Measurements from ENCODE around the gene AKIP1. TPM values are rescaled to one million over a fixed set of nuclear protein-coding genes. Genes with fewer than 3 reads are reported as not detected.
"Not testable (repeated sequence)": the region's sequence is repeated elsewhere in the genome, so short reads cannot be mapped to it uniquely, and the experiment has no call there.

The AKIP1 gene, protein sequence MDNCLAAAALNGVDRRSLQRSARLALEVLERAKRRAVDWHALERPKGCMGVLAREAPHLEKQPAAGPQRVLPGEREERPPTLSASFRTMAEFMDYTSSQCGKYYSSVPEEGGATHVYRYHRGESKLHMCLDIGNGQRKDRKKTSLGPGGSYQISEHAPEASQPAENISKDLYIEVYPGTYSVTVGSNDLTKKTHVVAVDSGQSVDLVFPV
- total RNA-seq = 15.9 TPM

DNA sequence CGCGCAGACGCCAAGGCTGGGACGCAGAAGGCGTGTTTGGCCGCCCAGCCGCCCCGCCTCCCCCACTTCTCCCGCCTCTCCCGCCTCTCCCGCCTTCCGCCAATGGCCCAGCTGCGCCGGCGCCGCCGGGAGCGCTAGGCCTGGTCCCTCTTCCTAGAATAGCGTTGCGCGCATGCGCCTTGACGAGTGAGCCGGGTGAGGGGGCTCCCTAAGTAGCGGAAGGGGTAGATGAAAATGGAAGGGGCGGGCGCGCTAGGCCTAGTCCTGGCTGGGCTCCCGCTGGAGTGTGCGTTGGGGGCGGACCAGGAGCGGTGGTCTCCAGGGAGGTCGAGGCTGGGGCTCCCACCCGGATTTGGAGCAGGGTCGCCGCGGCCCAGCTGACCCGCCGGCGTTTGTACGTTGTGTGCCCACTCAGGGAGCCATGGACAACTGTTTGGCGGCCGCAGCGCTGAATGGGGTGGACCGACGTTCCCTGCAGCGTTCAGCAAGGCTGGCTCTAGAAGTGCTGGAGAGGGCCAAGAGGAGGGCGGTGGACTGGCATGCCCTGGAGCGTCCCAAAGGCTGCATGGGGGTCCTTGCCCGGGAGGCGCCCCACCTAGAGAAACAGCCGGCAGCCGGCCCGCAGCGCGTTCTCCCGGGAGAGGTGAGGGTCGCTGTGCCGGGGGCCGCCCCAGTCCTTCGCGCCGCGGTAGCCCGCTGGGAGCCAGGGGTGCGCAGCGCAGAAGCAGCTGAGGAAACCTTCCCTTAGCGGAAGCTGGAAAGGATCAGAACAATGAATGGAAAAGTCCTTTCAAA is at the start of gene AKIP1:
TSS of gene AKIP1 (plus strand) at position 161 of the 795 bp plus-strand sequence. CDS start at position 422, 261 bp downstream.
- DNase-seq (ENCODE audit: low read depth in 2 of 3, low spot score in 2 of 3) = peak; percentile 41 to 97 (median 97)

DNA sequence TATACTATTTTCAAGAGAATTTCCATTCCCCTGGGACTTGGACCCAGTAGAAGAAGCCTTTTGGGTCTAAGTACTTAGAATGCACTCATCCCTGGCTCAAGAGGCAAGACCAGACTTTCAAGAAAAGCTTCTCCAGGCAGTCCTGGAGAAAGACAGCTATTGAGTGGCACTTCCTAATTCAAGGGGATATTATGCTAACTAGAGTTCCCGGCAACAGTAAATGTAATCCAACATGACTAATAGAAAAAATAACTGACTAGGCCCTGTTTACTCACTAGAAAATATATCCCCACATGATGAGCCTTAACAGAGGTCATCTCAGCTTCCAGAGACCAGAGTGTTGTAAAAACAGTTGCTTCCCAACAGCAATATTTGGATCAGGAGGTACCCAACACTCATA is 47.2 kb upstream of the AKIP1 start:
- DNase-seq (ENCODE audit: low read depth in 2 of 3, low spot score in 2 of 3) = no peak

DNA sequence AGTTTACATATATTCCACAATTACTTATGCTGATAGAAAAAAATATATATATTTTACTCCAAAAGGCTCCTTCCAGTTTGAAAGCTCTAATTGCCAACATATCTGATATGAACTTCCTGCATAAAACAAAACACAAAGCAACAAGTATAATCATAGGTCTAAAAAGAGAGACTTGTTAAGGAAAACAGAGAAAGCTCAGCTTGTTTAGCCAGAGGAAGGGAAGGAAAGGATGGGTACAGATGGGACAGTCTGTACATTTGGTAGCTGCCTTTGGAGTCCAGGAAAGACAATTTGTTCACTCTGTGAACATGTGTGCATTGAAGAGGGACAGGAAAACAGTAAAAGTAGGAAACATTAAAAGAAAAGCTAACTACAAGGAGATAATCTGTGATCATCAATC is 45.7 kb upstream of the AKIP1 start:
- no peak for DNase-seq (ENCODE audit: low read depth in 2 of 3, low spot score in 2 of 3)

DNA sequence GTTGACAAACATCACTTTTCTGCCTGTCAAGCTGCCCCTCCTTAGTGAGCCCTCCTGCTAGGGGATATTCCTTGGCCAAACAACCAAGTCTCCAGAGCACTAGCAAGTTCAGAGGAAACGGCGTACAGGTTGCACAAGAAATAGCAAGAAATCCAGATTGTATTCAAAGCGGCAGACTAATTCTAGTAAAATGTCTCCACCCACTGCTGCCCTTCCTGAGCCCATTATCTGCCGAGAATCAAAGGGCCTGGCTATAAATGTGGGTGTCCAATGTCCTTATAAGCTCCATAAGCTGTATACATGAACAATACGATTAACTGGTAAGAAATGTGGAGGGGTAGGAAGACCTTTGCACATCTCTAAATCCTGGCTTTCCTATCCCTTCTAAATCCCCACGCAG is 44.0 kb upstream of the AKIP1 start:
- DNase-seq (ENCODE audit: low read depth in 2 of 3, low spot score in 2 of 3) = no peak

DNA sequence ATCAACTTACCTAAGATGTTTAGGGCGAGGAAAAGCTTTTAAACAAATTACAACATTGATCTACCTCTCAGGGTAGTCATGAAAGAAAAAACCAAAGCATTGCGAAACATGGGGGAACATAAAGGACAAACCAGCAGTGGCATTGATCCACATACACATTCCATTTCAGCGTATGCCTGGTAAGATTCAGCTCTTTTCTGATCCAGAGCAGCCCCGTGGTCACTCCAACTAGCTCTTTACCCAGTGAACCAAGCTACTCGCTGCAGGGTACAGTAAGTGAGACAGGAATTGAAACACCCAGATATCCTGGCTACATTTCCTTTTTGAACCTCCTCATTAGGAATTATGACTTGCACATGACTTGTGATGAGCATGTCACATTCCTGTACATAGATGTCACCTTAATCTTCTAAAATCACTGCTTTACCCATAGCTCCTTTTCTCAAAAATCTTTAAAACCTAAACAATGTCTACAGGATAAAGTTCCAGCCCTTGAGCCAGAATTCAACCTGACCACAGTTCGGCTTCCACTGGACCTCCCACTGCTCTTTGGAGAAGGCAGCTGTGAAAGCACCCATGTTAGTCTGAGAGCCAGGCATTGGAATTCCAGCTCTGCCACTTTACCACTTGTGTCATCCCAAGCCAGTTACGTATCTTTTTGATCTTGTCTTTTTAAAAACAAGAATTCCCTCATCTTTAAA is 42.9 kb upstream of the AKIP1 start:
- no peak for DNase-seq (ENCODE audit: low read depth in 2 of 3, low spot score in 2 of 3)

DNA sequence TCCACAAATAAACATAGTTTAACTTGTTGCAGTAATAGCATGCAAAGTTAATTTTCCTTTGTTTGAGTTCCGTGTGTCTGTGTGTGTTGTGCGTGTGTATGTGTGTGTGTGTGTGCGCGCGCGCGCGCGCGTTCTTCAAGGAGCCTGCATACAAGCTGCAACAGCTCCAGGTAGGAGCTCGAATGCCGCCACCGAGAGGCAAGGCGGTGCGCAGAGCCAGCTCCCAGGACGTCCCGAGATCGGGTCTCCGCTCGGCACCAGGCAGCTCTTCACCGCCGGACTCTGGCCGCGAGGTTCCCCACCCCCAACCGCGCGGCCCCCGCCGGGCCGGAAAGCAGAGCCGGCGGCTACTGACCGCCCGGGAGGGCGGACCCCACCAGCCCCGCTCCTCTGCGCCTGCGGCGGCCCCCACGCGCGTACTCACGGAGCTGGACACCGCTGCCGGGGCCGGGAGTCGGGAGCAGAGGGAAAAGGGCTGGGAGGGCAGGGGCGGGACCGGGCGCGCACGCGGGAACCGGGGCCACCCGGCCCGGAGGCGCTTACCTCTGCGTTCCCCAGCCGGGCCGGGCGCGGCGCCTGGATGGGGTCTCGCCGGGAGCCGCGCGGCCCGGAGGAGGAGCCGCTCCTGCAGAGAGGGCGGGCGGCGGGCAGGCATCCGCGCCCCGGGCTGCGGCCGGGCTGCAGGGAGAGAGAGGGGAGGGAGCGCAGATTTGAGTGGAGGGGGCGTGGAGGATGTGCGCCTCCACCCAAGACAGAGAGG is 40.4 kb upstream of the AKIP1 start:
- DNase-seq (ENCODE audit: low read depth in 2 of 3, low spot score in 2 of 3) = peak in 2 of 3 donors; percentile 35 to 51

DNA sequence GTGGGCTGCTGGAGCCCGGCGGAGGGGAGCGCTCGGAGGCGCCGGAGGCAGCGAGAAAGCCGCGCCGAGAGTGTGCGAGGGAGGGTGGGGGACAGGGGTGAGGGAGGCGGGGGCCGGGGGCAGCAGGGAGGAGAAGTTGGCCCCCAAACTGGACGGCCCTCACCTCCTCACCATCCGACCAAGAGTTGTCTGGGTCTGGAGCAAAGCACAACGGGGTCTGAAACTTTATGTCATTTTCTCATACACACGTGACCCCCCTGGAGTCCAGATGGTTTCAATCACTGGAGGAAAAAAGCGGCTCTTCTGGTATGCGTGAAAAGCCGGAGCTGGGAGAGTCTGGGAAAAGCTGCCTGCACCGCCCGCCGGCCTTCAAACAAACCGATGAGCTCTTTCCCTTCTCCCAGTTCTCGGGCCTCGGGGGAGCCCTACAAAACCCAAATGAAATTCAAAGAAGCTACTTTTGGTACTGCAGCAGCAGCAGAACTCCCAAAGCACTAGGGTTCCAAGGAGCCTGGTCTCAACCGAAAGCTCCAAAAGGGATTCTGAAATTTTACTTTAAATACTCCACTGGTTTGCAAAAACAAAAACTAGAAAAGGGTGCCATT is 39.7 kb upstream of the AKIP1 start:
- peak in 1 of 3 donors; percentile 14 for DNase-seq (ENCODE audit: low read depth in 2 of 3, low spot score in 2 of 3)

DNA sequence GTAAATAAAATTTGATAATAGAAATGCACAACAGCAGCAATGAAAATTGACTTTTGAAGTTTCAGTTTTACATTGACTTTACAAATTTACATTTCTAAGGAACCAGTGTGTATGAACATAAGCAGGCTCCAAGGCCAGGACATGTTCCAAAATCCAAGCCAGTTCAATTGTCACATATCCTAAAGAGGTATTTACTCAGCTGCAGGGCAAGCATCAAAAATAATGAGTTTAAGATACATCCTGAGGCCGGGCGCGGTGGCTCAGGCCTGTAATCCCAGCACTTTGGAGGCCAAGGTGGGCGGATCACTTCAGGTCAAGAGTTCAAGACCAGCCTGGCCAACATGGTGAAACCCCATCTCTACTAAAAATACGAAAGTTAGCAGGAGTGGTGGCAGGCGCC is 39.0 kb upstream of the AKIP1 start:
- no peak for DNase-seq (ENCODE audit: low read depth in 2 of 3, low spot score in 2 of 3)

DNA sequence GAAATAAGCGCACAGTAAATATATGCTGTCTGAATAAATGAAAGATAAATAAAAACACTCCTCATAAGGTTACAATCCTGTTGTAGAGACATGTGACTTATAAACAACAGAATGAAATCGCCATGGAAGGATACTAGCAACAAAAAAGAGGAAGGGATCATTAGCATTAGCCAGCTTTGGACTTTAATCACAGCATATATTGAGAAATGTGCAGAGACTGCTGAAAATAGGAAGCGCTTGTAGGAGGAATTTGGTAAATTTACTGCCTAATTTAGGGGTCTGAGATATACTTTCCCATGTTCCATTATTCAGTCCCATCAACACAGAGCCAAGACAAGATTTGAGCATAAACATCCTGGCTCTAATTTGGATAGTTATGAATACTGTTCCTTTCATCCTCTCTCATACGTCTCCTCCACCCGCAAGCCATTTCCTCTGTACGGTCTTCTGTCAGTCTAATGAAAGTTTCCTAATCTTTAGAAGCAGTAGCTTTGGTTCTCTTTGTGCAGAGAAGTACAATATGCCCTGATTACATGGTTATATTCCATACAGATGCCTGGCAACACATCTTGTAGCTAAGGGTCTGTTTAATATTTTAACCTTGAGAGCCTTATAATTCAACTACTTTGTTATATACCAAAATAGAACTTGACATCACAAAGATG is 37.1 kb upstream of the AKIP1 start:
- DNase-seq (ENCODE audit: low read depth in 2 of 3, low spot score in 2 of 3) = no peak

DNA sequence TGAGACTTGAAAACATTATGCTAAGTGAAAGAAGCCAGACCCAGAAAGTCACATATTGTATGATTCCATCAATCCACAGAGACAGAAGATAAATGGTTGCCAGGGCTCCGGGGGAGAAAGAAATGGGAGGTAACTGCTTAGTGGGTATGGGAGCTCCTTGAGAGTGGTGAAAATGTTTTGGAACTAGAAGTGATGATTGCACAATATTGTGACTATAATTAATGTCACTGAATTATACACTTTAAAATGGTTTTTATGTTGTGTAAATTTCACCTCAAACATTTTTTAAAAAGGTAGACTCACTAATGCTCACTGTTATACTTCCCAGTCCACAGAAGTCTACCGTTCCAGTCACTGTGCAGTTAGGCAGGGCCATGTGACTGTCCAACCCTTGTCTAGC is 32.2 kb upstream of the AKIP1 start:
- no peak for DNase-seq (ENCODE audit: low read depth in 2 of 3, low spot score in 2 of 3)

DNA sequence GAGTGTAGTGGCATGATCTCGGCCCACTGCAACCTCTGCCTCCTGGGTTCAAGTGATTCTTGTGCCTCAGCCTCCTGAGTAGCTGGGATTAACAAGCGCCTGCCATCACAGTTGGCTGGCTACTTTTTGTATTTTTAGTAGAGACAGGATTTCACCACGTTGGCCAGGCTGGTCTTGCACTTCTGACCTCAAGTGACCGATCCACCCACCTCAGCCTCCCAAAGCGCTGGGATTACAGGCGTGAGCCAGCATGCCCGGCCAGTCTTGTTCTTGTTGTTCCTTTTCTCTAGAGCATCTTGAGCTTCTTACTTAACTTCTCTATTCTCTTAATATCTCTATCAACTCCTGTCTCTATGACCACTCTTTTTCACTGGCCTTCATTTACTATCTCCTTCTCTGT is 29.4 kb upstream of the AKIP1 start:
- DNase-seq (ENCODE audit: low read depth in 2 of 3, low spot score in 2 of 3) = not testable (repeated sequence)

DNA sequence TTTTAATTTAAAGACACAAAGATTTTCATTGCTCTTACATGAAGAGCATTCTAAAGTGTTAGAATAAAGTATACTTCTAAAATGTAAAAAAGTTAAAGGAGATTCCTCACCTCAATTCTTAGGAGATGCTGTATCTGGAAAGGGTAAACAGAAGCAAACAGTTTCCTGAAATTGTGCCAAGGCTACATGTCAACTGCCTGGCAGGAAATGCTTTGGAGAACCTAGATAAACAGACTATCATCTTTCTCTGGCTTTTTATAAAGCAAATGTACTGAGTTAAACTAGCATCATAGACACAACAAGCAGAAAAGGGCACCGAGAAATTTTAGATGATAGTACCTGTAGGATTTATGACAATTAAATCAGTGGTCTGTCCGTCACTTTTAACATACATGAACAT is 24.7 kb upstream of the AKIP1 start:
- no peak for DNase-seq (ENCODE audit: low read depth in 2 of 3, low spot score in 2 of 3)

DNA sequence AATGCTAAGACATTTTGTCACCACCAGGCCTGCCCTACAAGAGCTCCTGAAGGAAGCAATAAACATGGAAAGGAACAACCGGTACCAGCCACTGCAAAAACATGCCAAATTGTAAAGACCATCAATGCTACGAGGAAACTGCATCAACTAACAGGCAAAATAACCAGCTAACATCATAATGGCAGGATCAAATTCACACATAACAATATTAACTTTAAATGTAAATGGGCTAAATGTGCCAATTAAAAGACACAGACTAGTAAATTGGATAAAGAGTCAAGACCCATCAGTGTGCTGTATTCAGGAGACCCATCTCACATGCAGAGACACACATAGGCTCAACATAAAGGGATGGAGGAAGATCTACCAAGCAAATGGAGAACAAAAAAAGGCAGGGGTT is 19.8 kb upstream of the AKIP1 start:
- not testable (repeated sequence) for DNase-seq (ENCODE audit: low read depth in 2 of 3, low spot score in 2 of 3)

DNA sequence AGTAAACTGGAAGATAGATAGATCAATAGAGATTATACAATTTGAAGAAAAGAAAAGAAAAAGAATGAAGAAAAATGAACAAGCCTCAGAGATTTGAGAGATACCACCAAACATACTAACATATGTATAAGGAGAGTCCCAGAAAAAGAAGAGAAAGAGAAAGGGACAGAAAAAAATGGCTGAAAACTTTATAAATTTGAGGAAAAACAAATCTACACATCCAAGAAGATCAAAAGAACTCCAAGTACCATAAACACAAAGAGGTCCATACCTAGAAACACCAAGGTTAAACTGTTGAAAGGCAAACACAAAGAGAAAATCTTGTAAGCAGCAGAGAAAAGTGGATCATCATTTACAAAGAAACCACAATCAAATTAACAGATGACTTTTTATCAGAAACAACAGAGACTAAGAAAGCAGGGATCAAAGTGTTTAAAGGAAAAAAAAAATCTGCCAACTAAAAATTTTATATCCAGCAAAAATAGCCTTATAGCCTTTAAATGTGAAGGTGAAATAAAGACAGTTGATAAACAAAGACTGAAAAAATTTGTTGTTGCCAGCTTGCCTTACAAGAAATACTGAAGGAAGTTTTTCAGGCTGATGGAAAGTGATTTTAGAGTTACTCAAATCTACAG is 11.8 kb upstream of the AKIP1 start:
- peak in 1 of 3 donors; percentile 13 for DNase-seq (ENCODE audit: low read depth in 2 of 3, low spot score in 2 of 3)

DNA sequence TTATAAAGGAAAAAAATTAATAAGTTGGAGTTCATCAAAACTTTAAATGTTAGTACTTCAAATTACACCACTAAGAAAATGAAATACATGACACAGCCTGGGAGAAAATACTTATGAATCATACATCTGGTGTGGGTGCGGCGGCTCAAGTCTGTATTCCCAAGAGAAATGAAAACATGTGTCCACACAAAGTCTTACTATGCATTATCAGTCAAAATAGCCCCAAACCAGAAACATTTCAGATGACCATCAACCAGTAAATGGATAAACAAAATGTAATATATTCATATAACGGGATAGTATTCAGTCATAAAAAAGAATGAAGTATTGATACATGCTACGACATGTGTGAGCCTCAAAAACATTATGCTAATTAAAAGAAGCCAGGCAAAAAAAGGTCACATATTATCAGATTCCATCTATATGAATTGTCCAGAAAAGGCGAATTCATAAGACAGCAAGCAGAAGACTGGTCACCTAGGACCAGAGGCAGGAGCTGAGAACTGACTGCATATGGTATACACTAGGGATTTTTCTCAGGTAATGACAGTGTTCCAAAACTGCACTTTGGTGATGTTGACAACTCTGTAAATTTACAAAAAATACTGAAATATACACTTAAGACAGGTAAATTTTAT is 5.3 kb upstream of the AKIP1 start:
- no peak for DNase-seq (ENCODE audit: low read depth in 2 of 3, low spot score in 2 of 3)

DNA sequence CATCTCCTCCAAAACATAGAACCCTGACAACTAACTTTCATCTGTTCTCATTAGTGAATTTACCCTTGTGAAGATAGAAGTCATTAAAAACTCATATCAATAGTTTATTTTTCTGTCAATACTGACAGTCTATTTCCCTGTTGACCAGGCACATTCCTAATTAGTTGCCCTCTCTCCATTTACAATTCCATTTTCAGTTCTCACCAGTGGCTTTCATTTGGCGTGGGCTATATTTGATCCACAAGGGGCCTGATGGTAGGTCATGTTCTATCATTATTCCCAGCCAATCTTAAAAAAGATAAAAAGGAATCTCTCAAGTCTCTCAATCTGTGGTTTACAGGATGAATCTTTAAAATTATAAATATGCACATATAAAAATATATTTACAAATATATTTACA is 3.9 kb upstream of the AKIP1 start:
- no peak for DNase-seq (ENCODE audit: low read depth in 2 of 3, low spot score in 2 of 3)

DNA sequence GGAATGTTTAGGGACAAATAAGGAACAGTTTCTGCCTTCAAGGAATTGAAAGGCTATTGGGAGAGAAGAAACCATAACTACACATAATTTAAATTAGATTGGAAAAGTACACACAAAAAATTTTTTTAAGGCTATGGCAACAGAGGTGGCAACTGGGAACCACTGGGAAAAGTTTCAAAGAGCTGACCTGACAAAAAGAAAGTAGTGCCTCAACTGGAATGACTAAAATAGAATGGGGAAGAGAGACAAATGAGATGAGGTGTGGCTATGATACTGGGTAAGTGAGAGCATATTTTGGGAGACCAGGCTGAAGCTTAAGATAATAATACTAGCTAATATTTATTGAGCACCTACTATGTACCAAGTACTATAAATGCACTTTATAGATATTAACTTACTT is 2.9 kb upstream of the AKIP1 start:
- DNase-seq (ENCODE audit: low read depth in 2 of 3, low spot score in 2 of 3) = no peak

DNA sequence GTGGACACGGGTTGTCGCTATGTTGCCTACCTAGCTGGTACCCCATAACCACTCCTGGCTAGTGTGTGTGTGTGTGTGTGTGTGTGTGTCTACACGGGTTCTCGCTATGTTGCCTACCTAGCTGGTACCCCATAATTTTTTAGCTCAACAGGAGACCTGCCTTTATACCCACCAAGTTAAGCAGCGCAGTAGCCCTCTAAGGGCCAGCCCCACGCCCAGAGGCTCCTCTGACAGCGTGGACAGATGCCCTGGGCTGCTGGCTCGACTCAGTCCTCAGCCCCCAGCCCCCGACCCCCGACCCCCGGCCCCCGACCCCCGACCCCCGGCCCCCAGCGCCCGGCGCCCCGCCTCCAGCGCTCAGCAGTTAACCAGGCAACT is 351 bp upstream of the AKIP1 start:
- no peak for DNase-seq (ENCODE audit: low read depth in 2 of 3, low spot score in 2 of 3)

Measured in hematopoietic multipotent progenitor cell (in vitro differentiated cells).